BLaER1 (cell line): ENCODE measurements around the gene DCAF16.

Experiments used
- H3K27ac ChIP-seq: shearing (Covaris generic); formaldehyde crosslinking; 2 replicates; pipeline ENCODE4 v1.8.1; 2022
- H3K27me3 ChIP-seq: shearing (Covaris generic); formaldehyde crosslinking; 2 replicates; pipeline ENCODE4 v1.8.1; 2022
- H3K36me3 ChIP-seq: shearing (Covaris generic); formaldehyde crosslinking; 2 replicates; pipeline ENCODE4 v1.8.1; 2022
- H3K4me1 ChIP-seq: shearing (Covaris generic); formaldehyde crosslinking; 2 replicates; pipeline ENCODE4 v1.8.1; 2022
- H3K4me2 ChIP-seq: shearing (Covaris generic); formaldehyde crosslinking; 2 replicates; pipeline ENCODE4 v1.8.1; 2022
- H3K4me3 ChIP-seq: shearing (Covaris generic); formaldehyde crosslinking; 2 replicates; pipeline ENCODE4 v1.8.1; 2022
- H3K9ac ChIP-seq: shearing (Covaris generic); formaldehyde crosslinking; 2 replicates; pipeline ENCODE4 v1.8.1; 2022
- H3K9me3 ChIP-seq: shearing (Covaris generic); formaldehyde crosslinking; 2 replicates; pipeline ENCODE4 v1.8.1; 2022
- H4K20me1 ChIP-seq: shearing (Covaris generic); formaldehyde crosslinking; 2 replicates; pipeline ENCODE4 v1.8.1; 2022
- Cebpa-rat ChIP-seq: shearing (Covaris generic); IDR thresholded peaks from 2 replicates; pipeline ENCODE4 v1.8.1; 2022

Gene DCAF16

DNA sequence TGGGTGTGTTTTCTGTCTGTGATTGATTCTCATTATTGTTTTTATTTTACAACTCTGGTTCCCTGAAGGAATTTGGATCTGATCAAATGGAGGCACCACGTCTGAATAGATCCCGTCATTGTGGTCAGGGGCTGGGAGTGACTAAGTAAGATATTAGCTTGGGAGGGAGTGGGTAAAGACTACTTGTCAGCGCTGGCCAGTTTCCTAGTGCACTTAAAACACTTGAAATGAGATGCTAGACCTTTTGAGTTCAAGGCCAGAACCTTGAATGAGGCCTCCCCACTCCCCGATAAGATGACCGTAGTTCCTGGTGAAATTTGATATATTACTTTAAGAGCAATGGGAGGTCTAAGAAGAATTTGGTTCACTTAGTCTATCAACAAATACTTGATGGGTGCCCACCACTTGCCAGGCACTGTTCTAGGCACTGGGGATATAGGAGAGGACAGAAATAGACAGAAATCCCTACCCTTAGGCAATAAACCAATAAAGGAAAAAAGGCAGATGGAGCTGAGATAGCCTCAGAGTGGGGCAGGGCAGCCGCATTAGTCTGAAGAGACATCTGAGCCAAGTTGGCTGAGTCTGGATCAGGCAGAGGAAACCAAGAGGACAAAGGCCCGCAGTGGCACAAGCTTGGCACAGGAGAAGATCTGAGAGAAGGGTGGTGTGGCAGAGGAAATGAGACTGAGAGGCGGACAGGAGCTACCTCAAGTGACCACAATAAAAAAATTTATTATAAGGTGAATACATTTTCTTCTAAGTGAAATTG, 41.0 kb downstream of the DCAF16 start:
- TF ChIP-seq Cebpa-rat = no peak
- Histone ChIP-seq H3K27me3 (no peaks in the 10 kb centered on the region), H3K4me2 (no peak overlapping the region), H3K9me3 (peaks cover 17% of the 10 kb centered on the region), H3K27ac (no peak overlapping the region), H3K4me1 (no peaks in the 10 kb centered on the region), H4K20me1 (no peaks in the 10 kb centered on the region), H3K4me3 (no peak overlapping the region), H3K9ac (no peak overlapping the region), H3K36me3 (no peaks in the 10 kb centered on the region)

- H4K20me1 ChIP-seq = no peaks in the 10 kb centered on the region
- TF ChIP-seq Cebpa-rat = no peak
These were observed 43.6 kb downstream of the DCAF16 start for GRCh38 chr4:17766826-17767458.

DNA sequence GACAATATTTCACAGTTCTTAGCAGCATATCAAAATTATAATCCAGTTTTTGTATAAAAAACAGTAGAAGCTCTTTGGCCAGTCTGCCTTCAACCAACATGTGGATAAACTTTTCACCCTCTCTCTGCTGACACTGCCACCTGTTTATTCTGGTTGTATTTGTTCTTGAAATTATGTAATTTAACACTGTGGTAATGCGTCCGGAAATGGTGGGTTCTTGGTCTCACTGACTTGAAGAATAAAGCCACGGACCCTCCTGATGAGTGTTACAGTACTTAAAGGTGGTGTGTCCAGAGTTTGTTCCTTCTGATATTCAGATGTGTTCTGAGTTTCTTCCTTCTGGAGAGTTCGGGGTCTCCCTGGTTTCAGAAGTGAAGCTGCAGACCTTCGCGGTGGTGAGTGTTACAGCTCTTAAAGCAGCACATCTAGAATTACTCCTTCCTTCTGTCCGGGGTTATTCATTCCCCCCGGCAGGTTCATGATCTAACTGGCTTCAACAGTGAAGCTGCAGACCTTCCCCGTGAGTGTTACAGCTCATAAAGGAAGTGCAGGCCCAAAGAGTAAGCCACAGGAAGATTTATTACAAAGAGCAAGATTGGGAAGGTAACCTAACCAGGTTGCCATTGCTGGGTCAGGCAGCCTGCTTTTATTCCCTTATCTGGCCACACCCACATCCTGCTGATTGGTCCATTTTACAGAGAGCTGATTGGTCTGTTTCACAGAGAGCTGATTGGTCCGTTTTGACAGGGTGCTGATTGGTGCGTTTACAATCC, 44.9 kb downstream of the DCAF16 start:
- no peaks in the 10 kb centered on the region for H3K27me3 ChIP-seq
- no peaks in the 10 kb centered on the region for H3K36me3 ChIP-seq
- no peak for TF ChIP-seq Cebpa-rat
- H3K9me3 ChIP-seq = peaks cover 17% of the 10 kb centered on the region
- no peak overlapping the region for H3K27ac ChIP-seq
- H3K4me2 ChIP-seq = no peak overlapping the region
- H4K20me1 ChIP-seq = no peaks in the 10 kb centered on the region
- H3K4me1 ChIP-seq = no peaks in the 10 kb centered on the region
- no peak overlapping the region for H3K4me3 ChIP-seq
- H3K9ac ChIP-seq = no peak overlapping the region

More at GRCh38 chr4:17766826-17767458, 43.6 kb downstream of the DCAF16 start:
- Histone ChIP-seq H3K27ac (no peak overlapping the region), H3K9me3 (peaks cover 17% of the 10 kb centered on the region), H3K4me2 (no peak overlapping the region), H3K36me3 (no peaks in the 10 kb centered on the region), H3K9ac (no peak overlapping the region), H3K4me1 (no peaks in the 10 kb centered on the region), H3K4me3 (no peak overlapping the region), H3K27me3 (no peaks in the 10 kb centered on the region)

DNA sequence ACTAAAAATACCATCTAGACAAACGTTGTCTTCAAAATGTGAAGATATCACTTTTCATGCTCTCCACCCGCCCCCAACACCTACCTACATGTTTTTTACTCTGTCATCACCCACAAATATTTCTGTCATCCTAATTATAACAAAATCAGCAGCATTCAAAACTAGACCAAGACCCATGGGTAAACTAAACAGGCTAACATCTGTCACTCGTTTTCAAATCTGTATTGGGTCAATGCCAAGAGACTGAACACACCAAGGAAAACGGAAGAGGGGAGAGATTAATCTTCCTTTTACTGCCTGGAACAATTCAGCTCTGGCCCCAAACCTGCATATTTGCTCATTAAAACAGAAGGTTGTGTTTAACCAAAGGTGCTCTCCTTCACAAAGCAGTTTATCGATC, 46.6 kb downstream of the DCAF16 start:
- no peaks in the 10 kb centered on the region for H3K4me1 ChIP-seq
- H3K4me2 ChIP-seq = no peak overlapping the region
- no peak overlapping the region for H3K4me3 ChIP-seq
- H3K9me3 ChIP-seq = peaks cover 17% of the 10 kb centered on the region
- H3K27ac ChIP-seq = no peak overlapping the region
- no peaks in the 10 kb centered on the region for H3K27me3 ChIP-seq
- no peak for TF ChIP-seq Cebpa-rat
- H4K20me1 ChIP-seq = no peaks in the 10 kb centered on the region
- H3K36me3 ChIP-seq = no peaks in the 10 kb centered on the region
- no peak overlapping the region for H3K9ac ChIP-seq

DNA sequence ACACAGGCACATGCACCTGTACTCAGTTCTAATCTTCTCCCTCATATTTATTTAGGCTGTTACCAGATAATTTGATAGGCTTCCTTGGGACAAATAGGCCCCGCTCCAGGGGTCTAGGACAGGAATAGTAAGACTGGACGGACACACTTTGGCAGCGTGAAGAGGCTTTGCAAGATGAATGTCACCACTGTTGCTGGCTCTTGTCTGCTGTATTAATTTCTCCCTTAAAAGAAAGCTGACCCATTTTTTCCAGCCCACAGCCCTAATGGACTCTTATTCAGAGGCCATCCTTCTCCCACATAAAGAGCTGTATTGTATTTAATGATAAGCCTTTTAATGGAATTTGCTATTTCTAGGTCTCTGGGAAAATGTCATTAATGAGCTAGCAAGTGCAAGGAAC, 47.1 kb downstream of the DCAF16 start:
- no peak for TF ChIP-seq Cebpa-rat
- Histone ChIP-seq H3K4me3 (no peak overlapping the region), H4K20me1 (no peaks in the 10 kb centered on the region), H3K9me3 (peaks cover 17% of the 10 kb centered on the region), H3K27ac (no peak overlapping the region), H3K4me1 (no peaks in the 10 kb centered on the region), H3K4me2 (no peak overlapping the region), H3K9ac (no peak overlapping the region), H3K27me3 (no peaks in the 10 kb centered on the region), H3K36me3 (no peaks in the 10 kb centered on the region)

GRCh38 chr4:17762726-17763125, 47.8 kb downstream of the DCAF16 start:
- Histone ChIP-seq H3K27me3 (no peaks in the 10 kb centered on the region), H3K36me3 (no peaks in the 10 kb centered on the region), H3K4me3 (no peak overlapping the region), H4K20me1 (no peaks in the 10 kb centered on the region), H3K4me2 (no peak overlapping the region), H3K9me3 (peaks cover 17% of the 10 kb centered on the region), H3K27ac (no peak overlapping the region), H3K4me1 (no peaks in the 10 kb centered on the region), H3K9ac (no peak overlapping the region)
- TF ChIP-seq Cebpa-rat = no peak

DNA sequence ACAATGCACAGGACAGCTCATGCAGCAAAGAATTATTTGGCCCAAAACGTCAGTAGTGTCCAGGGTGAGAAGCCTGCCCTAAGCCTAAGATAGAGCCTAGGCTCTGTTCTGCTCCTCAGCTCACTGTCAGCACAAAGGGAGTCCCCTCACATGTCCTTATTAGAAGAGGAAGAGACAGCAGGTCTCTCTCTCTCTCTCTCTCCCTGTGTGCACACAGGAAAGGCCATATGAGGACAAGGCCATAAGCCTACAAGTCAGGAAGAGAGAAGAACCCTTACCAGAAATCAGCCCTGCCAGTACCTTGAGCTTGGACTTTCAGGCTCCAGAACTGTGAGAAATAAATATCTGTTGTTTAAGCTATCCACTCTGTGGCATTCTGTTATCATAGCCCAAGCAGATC, 49.5 kb downstream of the DCAF16 start:
- no peak for TF ChIP-seq Cebpa-rat
- H3K9ac ChIP-seq = no peak overlapping the region
- H3K27me3 ChIP-seq = no peaks in the 10 kb centered on the region

DNA sequence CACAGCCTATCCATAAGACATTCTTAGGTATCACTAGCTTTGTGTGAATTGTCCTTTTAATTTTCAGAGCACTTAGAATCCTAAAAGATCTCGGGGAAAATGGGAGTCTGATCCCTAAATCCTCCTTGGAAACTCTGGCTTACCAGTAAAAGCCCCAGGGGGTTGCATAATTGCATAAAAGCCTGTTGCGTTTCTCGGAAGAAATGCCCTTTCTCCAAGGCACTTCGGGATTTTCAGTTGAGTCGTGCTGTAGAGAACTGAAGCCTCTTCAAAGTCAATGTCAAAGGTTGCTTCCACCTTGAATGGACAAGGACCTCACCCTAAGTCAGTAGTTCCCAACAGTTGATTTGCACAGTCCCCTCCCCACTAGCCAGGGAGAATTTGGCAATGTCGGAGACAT, 49.9 kb downstream of the DCAF16 start:
- H3K4me1 ChIP-seq = no peaks in the 10 kb centered on the region
- H3K9ac ChIP-seq = no peak overlapping the region
- H3K36me3 ChIP-seq = no peaks in the 10 kb centered on the region
- TF ChIP-seq Cebpa-rat = no peak
- no peak overlapping the region for H3K4me3 ChIP-seq
- no peaks in the 10 kb centered on the region for H3K27me3 ChIP-seq
- H4K20me1 ChIP-seq = no peaks in the 10 kb centered on the region
- no peak overlapping the region for H3K4me2 ChIP-seq
- peaks cover under 1% of the 10 kb centered on the region for H3K9me3 ChIP-seq
- no peak overlapping the region for H3K27ac ChIP-seq

More for the DNA sequence above, 49.5 kb downstream of the DCAF16 start:
- Histone ChIP-seq H3K27ac (no peak overlapping the region), H3K36me3 (no peaks in the 10 kb centered on the region), H3K4me1 (no peaks in the 10 kb centered on the region), H3K9me3 (peaks cover 5% of the 10 kb centered on the region), H4K20me1 (no peaks in the 10 kb centered on the region), H3K4me2 (no peak overlapping the region), H3K4me3 (no peak overlapping the region)

- Histone ChIP-seq H3K9ac (no peak overlapping the region), H3K27ac (no peak overlapping the region), H4K20me1 (no peaks in the 10 kb centered on the region), H3K4me1 (no peaks in the 10 kb centered on the region), H3K4me3 (no peak overlapping the region), H3K9me3 (no peaks in the 10 kb centered on the region), H3K4me2 (no peak overlapping the region), H3K27me3 (no peaks in the 10 kb centered on the region), H3K36me3 (no peaks in the 10 kb centered on the region)
- TF ChIP-seq Cebpa-rat = no peak
These were observed 52.1 kb downstream of the DCAF16 start for GRCh38 chr4:17758485-17758884.

- Histone ChIP-seq H3K9me3 (no peaks in the 10 kb centered on the region), H3K36me3 (no peaks in the 10 kb centered on the region), H3K4me3 (no peak overlapping the region), H3K9ac (no peak overlapping the region), H3K27ac (no peak overlapping the region), H4K20me1 (no peaks in the 10 kb centered on the region), H3K4me1 (no peaks in the 10 kb centered on the region), H3K4me2 (no peak overlapping the region), H3K27me3 (no peaks in the 10 kb centered on the region)
- no peak for TF ChIP-seq Cebpa-rat
These were observed 52.9 kb downstream of the DCAF16 start for GRCh38 chr4:17757621-17758020.
